T47D (cell line): ENCODE measurements around the gene B3GALT5.

ENCODE experiments used
- DNase-seq, 2 experiments: peaks; one replicate each; pipeline versions ENCODE4 v3.0.0 to v3.0.0-alpha.2; 2011 to 2012; ENCODE audit warnings: low read depth in 1 of 2, low spot score in 1 of 2
- JUND ChIP-seq: IDR thresholded peaks from 2 replicates; pipeline ENCODE4 v1.6.1; 2012; ENCODE audit warnings: low read depth
- in situ Hi-C: cut with HindIII; loops from 2 replicates; pipeline ENCODE4 v1.10.0; 2016; ENCODE audit warnings: low sequenced_read_pairs, low pct_unique_long_range_greater_than_20kb

B3GALT5 gene

DNA sequence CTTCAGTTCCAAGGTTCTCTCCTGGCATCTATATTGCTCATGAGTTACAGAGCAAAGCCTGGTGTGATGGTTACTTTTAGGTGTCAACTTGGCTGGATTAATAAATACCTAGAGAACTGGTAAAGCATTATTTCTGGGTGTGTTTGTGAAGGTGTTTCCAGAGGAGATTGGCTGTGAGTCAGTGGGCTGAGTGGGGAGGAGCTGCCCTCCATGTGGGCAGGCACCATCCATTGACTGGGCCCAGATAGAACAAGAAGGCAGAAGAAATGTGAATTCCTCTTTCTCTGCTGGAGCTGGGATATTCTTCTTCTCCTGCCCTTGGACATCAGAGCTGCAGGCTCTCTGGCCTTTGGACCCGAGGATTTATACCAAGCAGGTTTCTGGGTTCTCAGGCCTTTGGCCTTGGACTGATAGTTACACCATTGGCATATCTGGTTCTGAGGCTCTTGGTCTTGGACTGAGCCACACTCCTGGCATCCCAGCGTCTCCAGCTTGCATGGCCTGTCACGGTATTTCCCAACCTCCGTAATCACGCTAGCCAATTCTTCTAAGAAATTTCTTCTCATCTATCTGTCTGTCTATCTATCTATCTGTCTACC, 44.5 kb downstream of the B3GALT5 start:
- in situ Hi-C loops: no loop called here
- TF ChIP-seq JUND: no peak

DNA sequence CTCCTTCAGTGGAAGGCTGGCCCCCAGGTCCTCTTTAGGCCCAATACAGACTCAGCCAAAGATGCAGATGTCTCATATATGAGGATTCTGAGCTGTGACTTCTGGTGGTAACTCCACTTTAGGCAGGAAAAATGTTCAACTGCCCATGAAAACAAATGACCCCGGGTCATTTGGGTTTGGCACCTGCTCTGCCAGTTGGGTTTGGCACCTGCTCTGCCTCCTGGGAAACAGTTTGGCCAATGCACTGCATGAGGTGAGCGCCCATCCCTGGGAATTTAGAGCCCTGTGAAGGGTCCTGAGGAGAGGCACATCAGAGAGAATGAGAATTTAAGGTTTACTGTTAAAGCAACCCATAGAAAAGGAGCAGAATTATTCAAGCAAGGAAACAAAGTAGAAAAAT, 45.3 kb downstream of the B3GALT5 start:
- peak in 1 of 2 experiments; percentile 54 for DNase-seq
- no peak for TF ChIP-seq JUND
- in situ Hi-C loops: no loop called here

More for the DNA sequence above, 44.5 kb downstream of the B3GALT5 start:
- DNase-seq: no peak

DNA sequence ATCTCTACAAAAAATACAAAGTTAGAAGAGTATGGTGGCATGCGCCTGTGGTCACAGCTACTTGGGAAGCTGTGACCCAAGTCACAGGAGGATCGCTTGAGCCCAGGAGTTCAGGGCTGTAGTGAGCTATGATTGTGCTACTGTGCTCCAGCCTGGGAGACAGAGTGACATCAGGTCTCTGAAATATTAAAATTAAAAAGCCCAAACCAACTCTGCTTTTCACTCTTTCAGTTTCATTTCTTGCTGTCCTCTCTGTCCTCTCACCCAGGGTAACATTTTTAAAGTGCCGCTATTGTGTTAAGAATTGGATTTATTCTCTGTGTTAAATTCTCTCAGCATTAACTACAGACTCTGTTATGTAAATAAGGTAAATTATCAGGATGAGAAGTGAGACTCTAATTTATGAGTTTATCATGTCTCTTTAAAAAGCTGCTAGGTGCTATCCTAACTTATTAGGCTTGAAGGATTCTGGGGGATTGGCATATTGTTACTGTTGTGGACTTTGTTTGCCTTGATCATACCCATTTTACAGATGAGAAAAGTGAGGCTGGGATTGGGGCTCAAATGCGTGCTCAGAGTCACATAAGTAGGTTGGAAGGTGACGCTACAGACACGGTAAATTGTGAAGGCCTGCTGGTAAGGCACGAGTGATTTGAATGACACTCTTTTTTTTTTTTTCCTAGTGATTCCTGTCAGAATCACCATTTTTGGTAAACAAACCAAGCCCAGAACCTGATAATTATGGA, 46.5 kb downstream of the B3GALT5 start:
- no peak for TF ChIP-seq JUND

DNA sequence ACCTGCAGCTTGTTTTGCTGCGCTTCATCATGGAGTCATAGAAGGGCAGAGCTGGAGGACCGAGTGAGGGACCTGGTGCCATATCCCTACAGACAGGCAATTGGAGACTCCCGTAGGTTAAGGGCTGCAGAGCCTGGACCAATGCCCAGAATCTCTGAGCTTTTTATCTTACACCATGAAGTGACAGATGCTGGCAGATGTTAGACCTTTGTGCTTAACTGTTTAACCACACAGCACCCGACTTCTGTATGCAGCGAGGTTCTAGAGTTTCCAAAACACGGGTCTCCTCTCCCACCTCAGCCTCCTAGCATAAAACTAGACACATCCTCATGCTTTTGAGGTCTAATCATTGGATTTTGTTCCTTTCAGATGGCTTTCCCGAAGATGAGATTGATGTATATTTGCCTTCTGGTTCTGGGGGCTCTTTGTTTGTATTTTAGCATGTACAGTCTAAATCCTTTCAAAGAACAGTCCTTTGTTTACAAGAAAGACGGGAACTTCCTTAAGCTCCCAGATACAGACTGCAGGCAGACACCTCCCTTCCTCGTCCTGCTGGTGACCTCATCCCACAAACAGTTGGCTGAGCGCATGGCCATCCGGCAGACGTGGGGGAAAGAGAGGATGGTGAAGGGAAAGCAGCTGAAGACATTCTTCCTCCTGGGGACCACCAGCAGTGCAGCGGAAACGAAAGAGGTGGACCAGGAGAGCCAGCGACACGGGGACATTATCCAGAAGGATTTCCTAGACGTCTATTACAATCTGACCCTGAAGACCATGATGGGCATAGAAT, 47.6 kb downstream of the B3GALT5 start:
- TF ChIP-seq JUND: no peak
- in situ Hi-C loops: no loop called here
- peak; percentile 67 to 70 for DNase-seq

More for the DNA sequence above, 46.5 kb downstream of the B3GALT5 start:
- in situ Hi-C loops: no loop called here
- no peak for DNase-seq

DNA sequence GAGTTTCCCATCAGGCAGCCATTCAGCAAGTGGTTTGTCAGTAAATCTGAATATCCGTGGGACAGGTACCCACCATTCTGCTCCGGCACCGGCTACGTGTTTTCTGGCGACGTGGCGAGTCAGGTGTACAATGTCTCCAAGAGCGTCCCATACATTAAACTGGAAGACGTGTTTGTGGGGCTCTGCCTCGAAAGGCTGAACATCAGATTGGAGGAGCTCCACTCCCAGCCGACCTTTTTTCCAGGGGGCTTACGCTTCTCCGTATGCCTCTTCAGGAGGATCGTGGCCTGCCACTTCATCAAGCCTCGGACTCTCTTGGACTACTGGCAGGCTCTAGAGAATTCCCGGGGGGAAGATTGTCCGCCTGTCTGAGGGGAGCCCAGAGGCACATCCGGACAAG, 48.4 kb downstream of the B3GALT5 start:
- TF ChIP-seq JUND: no peak
- in situ Hi-C loops: no loop called here
- DNase-seq: no peak

DNA sequence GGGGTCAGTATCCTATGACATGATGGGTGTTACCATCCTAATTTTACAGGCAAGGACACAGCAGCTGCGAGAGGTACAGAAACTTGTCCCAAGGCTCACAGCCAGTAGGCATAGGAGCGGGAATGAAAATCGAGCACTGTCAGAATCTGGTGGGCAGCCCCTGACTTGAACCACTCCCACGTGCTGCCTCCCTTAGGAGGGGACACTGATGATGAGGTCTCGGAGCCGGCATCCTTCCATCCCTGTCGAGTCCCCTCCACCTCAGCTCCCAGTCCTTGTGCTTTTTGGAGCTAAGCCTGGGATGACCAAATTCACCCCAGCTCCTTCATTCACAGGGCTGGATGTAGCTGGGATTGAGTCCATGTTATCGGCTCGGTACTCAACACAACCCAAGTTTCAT, 49.0 kb downstream of the B3GALT5 start:
- in situ Hi-C loops: no loop called here
- TF ChIP-seq JUND: no peak
- no peak for DNase-seq

DNA sequence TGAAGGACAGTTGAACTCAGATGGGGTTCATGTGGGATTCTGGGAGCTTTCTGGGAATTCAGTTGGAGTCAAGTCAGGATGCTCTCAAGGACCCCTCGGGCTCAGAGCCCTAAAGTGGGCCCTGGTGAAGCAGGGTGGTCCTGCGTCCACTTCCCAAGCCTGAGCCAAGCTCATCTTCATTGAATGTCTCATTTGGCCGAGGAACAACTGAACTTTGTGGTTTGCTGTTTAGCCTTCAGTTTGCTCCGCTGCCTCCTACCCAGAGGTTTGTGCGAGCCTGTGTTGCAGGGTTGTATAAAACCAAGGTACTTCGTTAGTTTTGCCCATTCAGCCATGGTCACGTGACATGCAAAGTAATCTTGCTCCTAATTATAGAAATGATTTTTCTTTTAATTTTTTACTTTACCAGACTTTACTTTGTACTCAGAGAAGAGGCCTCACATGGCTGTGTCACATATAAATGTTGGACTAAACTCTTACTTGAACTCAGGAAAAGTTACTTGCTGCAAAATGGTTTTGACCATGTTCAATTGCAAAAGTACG, 49.7 kb downstream of the B3GALT5 start:
- no peak for TF ChIP-seq JUND
- in situ Hi-C loops: no loop called here
- no peak for DNase-seq

DNA sequence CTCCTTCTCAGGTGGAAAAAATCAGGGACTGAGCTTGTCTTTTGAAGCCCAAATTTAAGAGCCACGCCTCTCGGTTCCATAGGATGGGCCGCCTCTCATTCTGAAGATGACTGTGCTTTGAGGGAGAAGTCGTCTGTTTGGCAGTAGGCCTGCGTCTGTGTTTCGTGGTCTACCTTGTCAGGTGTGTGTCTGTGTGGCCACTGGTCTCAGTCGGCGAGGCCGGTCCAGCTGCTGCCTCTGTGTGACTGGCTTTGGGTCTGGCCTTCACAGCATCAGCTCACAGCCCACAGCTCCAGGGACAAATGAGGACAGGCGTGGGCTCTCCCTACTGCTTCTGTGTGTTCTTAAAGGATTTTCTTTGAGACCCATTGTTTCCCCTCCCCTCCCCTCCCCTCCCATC, 50.3 kb downstream of the B3GALT5 start:
- no peak for TF ChIP-seq JUND
- in situ Hi-C loops: no loop called here
- no peak for DNase-seq

DNA sequence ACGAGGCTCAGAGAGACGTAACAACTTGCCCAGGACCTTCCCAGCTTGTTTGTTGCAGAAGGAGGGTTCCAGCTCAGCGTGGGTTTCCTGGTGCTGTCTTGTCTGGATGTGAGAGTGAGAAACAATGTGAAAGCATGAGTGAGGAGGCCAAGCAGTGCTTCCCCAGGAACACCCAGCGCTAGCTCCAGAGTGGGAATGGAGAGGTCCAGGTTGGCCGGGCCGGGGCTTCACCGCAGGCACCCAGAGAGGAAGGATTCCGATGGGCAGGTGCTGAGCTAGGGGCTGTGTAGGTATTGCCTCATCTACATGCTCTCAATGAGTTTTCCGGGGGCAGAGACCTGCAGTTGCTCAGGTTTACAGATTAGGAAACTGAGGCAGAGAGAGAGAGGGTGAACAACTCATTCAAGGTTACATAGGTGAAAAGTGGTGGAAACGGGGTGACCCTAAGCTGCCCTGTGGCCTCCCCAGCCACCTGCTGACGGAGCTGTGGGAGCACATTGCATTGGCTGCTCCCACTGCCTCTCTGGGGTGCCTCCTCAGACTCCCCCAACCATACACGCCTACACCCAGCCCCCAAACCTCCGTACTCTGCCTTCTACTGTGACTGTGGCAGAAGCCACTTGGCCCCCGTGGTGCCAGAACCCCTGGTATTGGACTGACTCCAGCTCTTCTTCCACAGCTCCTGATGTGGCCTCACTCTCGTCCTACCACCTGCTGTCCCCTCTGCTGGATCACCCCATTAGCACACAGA, 51.2 kb downstream of the B3GALT5 start:
- TF ChIP-seq JUND: no peak
- no peak for DNase-seq
- in situ Hi-C loops: no loop called here

DNA sequence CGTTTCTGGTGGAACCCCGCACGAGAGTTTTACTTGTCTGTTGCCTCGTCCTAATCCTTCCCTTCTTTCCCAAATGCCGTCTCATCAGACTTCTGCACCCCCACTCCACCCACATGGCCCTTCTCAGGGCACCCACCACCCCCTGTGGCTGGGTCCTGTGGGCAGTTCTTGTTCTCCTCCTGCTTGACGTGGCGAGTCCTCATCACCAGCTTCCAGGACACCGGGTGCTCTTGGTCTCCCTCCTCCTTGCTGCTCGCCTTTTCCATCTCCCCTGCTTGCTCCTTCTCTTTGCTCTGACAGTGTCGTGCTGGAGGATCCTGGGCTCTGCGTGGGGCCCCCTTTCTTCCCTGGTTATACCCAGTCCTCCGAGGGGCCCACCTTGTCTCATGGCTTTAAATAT, 51.8 kb downstream of the B3GALT5 start:
- in situ Hi-C loops: no loop called here
- no peak for DNase-seq
- no peak for TF ChIP-seq JUND

DNA sequence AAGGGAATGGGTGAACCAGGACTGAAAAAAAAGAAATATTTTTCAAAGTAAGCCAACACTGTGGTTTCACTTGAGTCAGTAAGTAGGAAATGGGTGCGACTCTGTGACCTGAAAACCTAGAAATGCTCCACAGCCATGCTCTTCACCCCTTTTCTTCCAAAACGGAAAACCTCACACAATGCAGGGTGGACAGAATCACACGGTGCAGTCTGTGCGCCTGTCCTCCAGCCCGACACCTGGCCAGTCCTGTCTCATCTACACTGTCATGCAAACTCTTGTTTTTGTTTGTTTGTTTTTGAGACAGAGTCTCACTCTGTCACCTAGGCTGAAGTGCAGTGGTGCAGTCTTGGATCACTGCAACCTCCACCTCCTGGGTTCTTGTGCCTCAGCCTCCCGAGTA, 53.3 kb downstream of the B3GALT5 start:
- no peak for TF ChIP-seq JUND
- in situ Hi-C loops: no loop called here
- no peak for DNase-seq

DNA sequence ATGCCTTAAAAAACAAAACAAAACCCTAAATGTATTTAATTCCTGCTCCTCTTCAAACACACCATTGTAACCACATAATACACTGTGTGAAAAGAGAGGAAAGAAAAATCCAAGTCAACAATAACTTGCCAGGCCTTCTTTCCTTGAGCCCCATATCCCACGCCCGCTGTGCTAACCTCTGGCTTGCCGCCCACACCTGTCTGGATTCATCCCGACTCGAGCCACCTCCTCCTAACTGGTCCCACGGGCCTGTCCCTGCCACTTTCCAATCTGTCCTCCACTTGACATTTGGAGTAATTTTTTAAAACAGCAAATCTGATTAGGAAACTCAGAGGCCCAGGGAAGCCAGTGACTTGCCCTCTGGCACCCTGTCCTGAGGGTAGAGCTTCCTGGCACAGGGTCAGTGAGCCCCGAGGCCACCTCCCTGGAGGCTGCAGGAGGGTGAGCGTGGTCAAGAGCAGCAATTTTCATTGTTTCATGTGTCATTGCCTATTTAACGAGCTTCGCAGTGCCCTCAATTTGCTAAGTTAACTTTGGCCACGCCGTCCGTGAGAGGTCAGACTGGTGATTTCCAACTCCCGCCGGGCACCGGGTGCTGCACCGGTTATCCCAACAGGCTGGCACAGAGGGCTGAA, 54.1 kb downstream of the B3GALT5 start:
- no peak for TF ChIP-seq JUND
- in situ Hi-C loops: no loop called here
- DNase-seq: peak in 1 of 2 experiments; percentile 73
